Panc1 (cell line): ENCODE measurements around the gene KRT85. TPM values are rescaled to one million over a fixed set of nuclear protein-coding genes. Genes with fewer than 3 reads are reported as not detected.

ENCODE experiments used
- ATAC-seq: fragments of 200-7000 bp; cut with Tn5 transposase; 2 replicates; pipeline ENCODE4 v1.9.1; 2020; ENCODE audit warnings: mild to moderate bottlenecking, moderate library complexity
- BruUV-seq: library from RNA; stranded (reverse); fragments of 400-500 nt; replicated peaks from 2 replicates; lab custom pipeline; 2021; lab: Mats Ljungman, UMichigan
- CTCF ChIA-PET: fragments of 300-600 bp; sonication (Branson Sonifier 250); formaldehyde crosslinking; loops from one replicate; lab custom pipeline; 2022; ENCODE audit warnings: antibody characterized with exemption; lab: Charles Lee
- POLR2A ChIA-PET: fragments of 300-600 bp; sonication (Branson Sonifier 250); formaldehyde crosslinking; loops from one replicate; lab custom pipeline; 2022; ENCODE audit warnings: antibody characterized with exemption; lab: Charles Lee
- DNase-seq: peaks from one replicate; pipeline ENCODE4 v3.0.0-alpha.2; 2010; ENCODE audit warnings: low read depth, low spot score
- H3K27ac ChIP-seq: 2 replicates; pipeline ENCODE4 v1.5.1; 2011; ENCODE audit warnings: mild to moderate bottlenecking, low read length, inconsistent platforms
- H3K27me3 ChIP-seq: fragments of 200-500 bp; sonication (Bioruptor generic); 2 replicates; pipeline ENCODE4 v1.6.0; 2014; ENCODE audit warnings: low read length, inconsistent platforms; ENCODE audit not compliant: control insufficient read depth, insufficient read depth
- H3K36me3 ChIP-seq: fragments of 200-500 bp; sonication (Bioruptor generic); 2 replicates; pipeline ENCODE4 v1.5.1; 2014; ENCODE audit warnings: inconsistent platforms, mild to moderate bottlenecking, low read length, moderate library complexity; ENCODE audit not compliant: control insufficient read depth, insufficient read depth
- H3K4me1 ChIP-seq: 2 replicates; pipeline ENCODE4 v1.5.1; 2011; ENCODE audit warnings: inconsistent platforms, mild to moderate bottlenecking, low read length, moderate library complexity; ENCODE audit not compliant: control insufficient read depth, insufficient read depth
- H3K4me3 ChIP-seq, 2 experiments: 2 replicates each; pipeline ENCODE4 v1.5.1; 2011 to 2012; ENCODE audit warnings: low read depth in 2 of 2, low read length in 2 of 2, mild to moderate bottlenecking in 2 of 2, inconsistent platforms in 1 of 2, moderate library complexity in 1 of 2
- H3K9me3 ChIP-seq: fragments of 200-500 bp; sonication (Bioruptor generic); 2 replicates; pipeline ENCODE4 v1.5.1; 2014; ENCODE audit warnings: low read depth, mild to moderate bottlenecking, inconsistent platforms, low read length, moderate library complexity; ENCODE audit not compliant: control insufficient read depth, insufficient read depth
- CTCF ChIP-seq: fragments of 450-650 bp; IDR thresholded peaks from 2 replicates; pipeline ENCODE4 v1.5.1; 2017; ENCODE audit warnings: mild to moderate bottlenecking
- POLR2AphosphoS5 ChIP-seq: IDR thresholded peaks from 2 replicates; pipeline ENCODE4 v1.6.1; 2012; ENCODE audit warnings: mild to moderate bottlenecking, low read depth, low read length, moderate library complexity
- REST ChIP-seq, 2 experiments: IDR thresholded peaks; 2 replicates each; pipeline ENCODE4 v1.6.1; 2011 to 2012; ENCODE audit warnings: low read depth in 2 of 2, control low read depth in 1 of 2, low read length in 1 of 2, mild to moderate bottlenecking in 1 of 2, moderate library complexity in 1 of 2; ENCODE audit not compliant: insufficient read depth in 1 of 2
- SIN3A ChIP-seq: IDR thresholded peaks from 2 replicates; pipeline ENCODE4 v1.6.1; 2012; ENCODE audit warnings: low read depth, mild to moderate bottlenecking, low read length, moderate library complexity, borderline replicate concordance; ENCODE audit not compliant: insufficient read depth
- TCF7L2 ChIP-seq: IDR thresholded peaks from 2 replicates; pipeline ENCODE4 v1.6.1; 2011; ENCODE audit warnings: mild to moderate bottlenecking, low read depth, low read length, inconsistent platforms
- in situ Hi-C: cut with HindIII; loops from 2 replicates; pipeline ENCODE4 v1.10.0; 2016; ENCODE audit warnings: low sequenced_read_pairs, low pct_unique_long_range_greater_than_20kb
- intact Hi-C: fragments of 100-400 bp; cut with micrococcal nuclease; formaldehyde crosslinking; loops from one replicate; pipeline ENCODE4 v1.10.0; 2022; ENCODE audit not compliant: unreplicated experiment
- total RNA-seq: library from RNA; stranded (reverse); gene quantifications from one replicate; pipeline ENCODE4 v1.2.1, GENCODE V29; 2021; ENCODE audit not compliant: unreplicated experiment

KRT85 gene
- total RNA-seq, 1 experiment from 2014 or later, result not detected

- CTCF ChIA-PET, result no interaction called here
- H3K4me1 ChIP-seq, result peaks cover 7% of the 10 kb centered on the region
- DNase-seq (no peak), ATAC-seq (no peak)
- no peaks in the 10 kb centered on the region for H3K27me3 ChIP-seq
- POLR2A ChIA-PET, result no interaction called here
- no peaks in the 10 kb centered on the region for H3K9me3 ChIP-seq
- no peak overlapping the region for H3K27ac ChIP-seq
- in situ Hi-C loops (no loop called here), intact Hi-C loops (no loop called here)
- no peak for TF ChIP-seq TCF7L2
- no peak for TF ChIP-seq POLR2AphosphoS5
- TF ChIP-seq SIN3A, result no peak
- no peak for TF ChIP-seq CTCF
- TF ChIP-seq REST (IDR thresholded peaks at IDR 0.05; ENCODE audit: insufficient read depth in 1 of 2, low read depth in 2 of 2, low read length in 1 of 2), result no peak
- no peaks in the 10 kb centered on the region for H3K36me3 ChIP-seq
- BruUV-seq, result no TSS peak
- no peak overlapping the region for H3K4me3 ChIP-seq
Measured at GRCh38 chr12:52331039-52331438, 36.2 kb downstream of the KRT85 start.

GRCh38 chr12:52327830-52328500 is 39.3 kb downstream of the KRT85 start:
- in situ Hi-C loops, result loop anchor here (5.0 kb wide), 1 partner anchor 46 kb away; no protein-coding TSS in a partner anchor
- no TSS peak for BruUV-seq
- POLR2A ChIA-PET, result no interaction called here

More at GRCh38 chr12:52327830-52328500, 39.3 kb downstream of the KRT85 start:
- DNase-seq, result no peak
- Histone ChIP-seq H3K27ac (peak overlapping the region; percentile 29), H3K9me3 (no peaks in the 10 kb centered on the region), H3K36me3 (no peaks in the 10 kb centered on the region), H3K4me3 (no peak overlapping the region), H3K4me1 (peaks cover 7% of the 10 kb centered on the region), H3K27me3 (no peaks in the 10 kb centered on the region)
- no peak for TF ChIP-seq TCF7L2
- TF ChIP-seq SIN3A, result no peak
- TF ChIP-seq CTCF, result no peak; the same call in none of the 2 replicates
- TF ChIP-seq REST (IDR thresholded peaks at IDR 0.05; ENCODE audit: insufficient read depth in 1 of 2, low read depth in 2 of 2, low read length in 1 of 2), result no peak
- TF ChIP-seq POLR2AphosphoS5, result no peak
- ATAC-seq, result peak; percentile 43
- CTCF ChIA-PET, result interaction anchor here (0.6 to 2.7 kb wide), 14 partner anchors 9 to 213 kb away, joined by 3 to 15 read pairs (median 4); partner anchors contain the start of gene KRT85
- intact Hi-C loops, result loop anchor here (2.0 kb wide), 1 partner anchor 171 kb away; no protein-coding TSS in a partner anchor
